HL-60 (cell line): ENCODE measurements around the gene THRAP3.

Source experiments
- GABPA ChIP-seq: IDR thresholded peaks from 2 replicates; pipeline ENCODE4 v1.6.1; 2012; ENCODE audit warnings: low read depth
- POLR2AphosphoS5 ChIP-seq: IDR thresholded peaks from 2 replicates; pipeline ENCODE4 v1.6.1; 2012; ENCODE audit warnings: low read depth
- REST ChIP-seq: IDR thresholded peaks from 2 replicates; pipeline ENCODE4 v1.6.1; 2012; ENCODE audit warnings: low read depth; ENCODE audit not compliant: insufficient replicate concordance
- TF ChIP-seq, protein P1 (sequence below): IDR thresholded peaks from one replicate; pipeline ENCODE4 v1.5.1; 2011; ENCODE audit warnings: low read length, control low read depth, inconsistent platforms; ENCODE audit not compliant: insufficient read depth

GRCh38 chr1:36321119-36321951 is 97.1 kb downstream of the THRAP3 start:
- TF ChIP-seq REST (no peak), POLR2AphosphoS5 (no peak), GABPA (no peak)
- TF ChIP-seq, protein P1, sequence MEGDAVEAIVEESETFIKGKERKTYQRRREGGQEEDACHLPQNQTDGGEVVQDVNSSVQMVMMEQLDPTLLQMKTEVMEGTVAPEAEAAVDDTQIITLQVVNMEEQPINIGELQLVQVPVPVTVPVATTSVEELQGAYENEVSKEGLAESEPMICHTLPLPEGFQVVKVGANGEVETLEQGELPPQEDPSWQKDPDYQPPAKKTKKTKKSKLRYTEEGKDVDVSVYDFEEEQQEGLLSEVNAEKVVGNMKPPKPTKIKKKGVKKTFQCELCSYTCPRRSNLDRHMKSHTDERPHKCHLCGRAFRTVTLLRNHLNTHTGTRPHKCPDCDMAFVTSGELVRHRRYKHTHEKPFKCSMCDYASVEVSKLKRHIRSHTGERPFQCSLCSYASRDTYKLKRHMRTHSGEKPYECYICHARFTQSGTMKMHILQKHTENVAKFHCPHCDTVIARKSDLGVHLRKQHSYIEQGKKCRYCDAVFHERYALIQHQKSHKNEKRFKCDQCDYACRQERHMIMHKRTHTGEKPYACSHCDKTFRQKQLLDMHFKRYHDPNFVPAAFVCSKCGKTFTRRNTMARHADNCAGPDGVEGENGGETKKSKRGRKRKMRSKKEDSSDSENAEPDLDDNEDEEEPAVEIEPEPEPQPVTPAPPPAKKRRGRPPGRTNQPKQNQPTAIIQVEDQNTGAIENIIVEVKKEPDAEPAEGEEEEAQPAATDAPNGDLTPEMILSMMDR: no peak
